ENCODE results near the gene RIC8B.

The RIC8B gene

GRCh38 chr12:106910202-106910601, 135.7 kb downstream of the RIC8B start:
- no peak for TF ChIP-seq CTCF (IDR thresholded peaks at IDR 0.05)
- no peak overlapping the region for H3K4me3 ChIP-seq (ENCODE audit: low read depth in 1 of 2, low read length in 1 of 2)
- peaks cover 4% of the 10 kb centered on the region for H3K9me3 ChIP-seq
- peaks cover 95% of the 10 kb centered on the region for H3K27me3 ChIP-seq
- no peak overlapping the region for H3K27ac ChIP-seq
- H3K36me3 ChIP-seq: no peaks in the 10 kb centered on the region
- peaks cover 0 to 5% of the 10 kb centered on the region in 2 experiments for H3K4me1 ChIP-seq (ENCODE audit: control insufficient read depth in 1 of 2, insufficient read depth in 1 of 2, low read depth in 1 of 2, low read length in 1 of 2)

- no peak overlapping the region for H3K27ac ChIP-seq
- H3K9me3 ChIP-seq: peaks cover under 1% of the 10 kb centered on the region
- H3K4me1 ChIP-seq (ENCODE audit: control insufficient read depth in 1 of 2, insufficient read depth in 1 of 2, low read depth in 1 of 2, low read length in 1 of 2): peaks cover 0 to 5% of the 10 kb centered on the region in 2 experiments
- peaks cover 95% of the 10 kb centered on the region for H3K27me3 ChIP-seq
- H3K36me3 ChIP-seq: no peaks in the 10 kb centered on the region
- TF ChIP-seq CTCF (IDR thresholded peaks at IDR 0.05): no peak
- no peak overlapping the region for H3K4me3 ChIP-seq (ENCODE audit: low read depth in 1 of 2, low read length in 1 of 2)
Observed at GRCh38 chr12:106911581-106911980, 137.1 kb downstream of the RIC8B start.

- Histone ChIP-seq H3K36me3 (no peaks in the 10 kb centered on the region), H3K4me1 (ENCODE audit: control insufficient read depth in 1 of 2, insufficient read depth in 1 of 2, low read depth in 1 of 2, low read length in 1 of 2) (peaks cover 0 to 5% of the 10 kb centered on the region in 2 experiments), H3K27ac (no peak overlapping the region), H3K9me3 (no peaks in the 10 kb centered on the region), H3K4me3 (ENCODE audit: low read depth in 1 of 2, low read length in 1 of 2) (no peak overlapping the region), H3K27me3 (peaks cover 95% of the 10 kb centered on the region)
- TF ChIP-seq CTCF (IDR thresholded peaks at IDR 0.05): no peak
Observed at GRCh38 chr12:106913456-106913855, 139.0 kb downstream of the RIC8B start.

GRCh38 chr12:106914796-106915634, 140.5 kb downstream of the RIC8B start:
- Histone ChIP-seq H3K4me3 (ENCODE audit: low read depth in 1 of 2, low read length in 1 of 2) (no peak overlapping the region), H3K36me3 (no peaks in the 10 kb centered on the region), H3K27ac (no peak overlapping the region), H3K27me3 (peaks cover 96% of the 10 kb centered on the region), H3K9me3 (no peaks in the 10 kb centered on the region), H3K4me1 (ENCODE audit: control insufficient read depth in 1 of 2, insufficient read depth in 1 of 2, low read depth in 1 of 2, low read length in 1 of 2) (peaks cover 0 to 5% of the 10 kb centered on the region in 2 experiments)
- no peak for TF ChIP-seq CTCF (IDR thresholded peaks at IDR 0.05)

- Histone ChIP-seq H3K4me3 (ENCODE audit: low read depth in 1 of 2, low read length in 1 of 2) (no peak overlapping the region), H3K4me1 (ENCODE audit: control insufficient read depth in 1 of 2, insufficient read depth in 1 of 2, low read depth in 1 of 2, low read length in 1 of 2) (no peaks in the 10 kb centered on the region), H3K9me3 (no peaks in the 10 kb centered on the region), H3K27ac (no peak overlapping the region), H3K36me3 (no peaks in the 10 kb centered on the region), H3K27me3 (peaks cover 100% of the 10 kb centered on the region)
- no peak for TF ChIP-seq CTCF (IDR thresholded peaks at IDR 0.05)
Observed at GRCh38 chr12:106915635-106916026, 141.1 kb downstream of the RIC8B start.
